ENCODE results near the gene VAT1L. TPM values are rescaled to one million over a fixed set of nuclear protein-coding genes. Genes with fewer than 3 reads are reported as not detected.

Gene VAT1L
- total RNA-seq, 1 experiment from 2014 or later, result not detected

- no peaks in the 10 kb centered on the region for H3K4me1 Mint-ChIP-seq (ENCODE audit: low read depth, unreplicated experiment)
- intact Hi-C loops (cut with micrococcal nuclease; ENCODE audit: unreplicated experiment), result no loop called here
- BruUV-seq (replicated peaks), result no TSS peak
- H3K9me3 Mint-ChIP-seq (ENCODE audit: low read depth, unreplicated experiment), result peaks cover 6% of the 10 kb centered on the region
- no peaks in the 10 kb centered on the region for H3K27me3 Mint-ChIP-seq (ENCODE audit: unreplicated experiment)
- no peak overlapping the region for H3K27ac Mint-ChIP-seq (ENCODE audit: unreplicated experiment)
- CTCF ChIA-PET, result interaction anchor here (0.7 to 0.9 kb wide), 2 partner anchors 15 to 183 kb away, joined by 3 to 5 read pairs; no protein-coding TSS in a partner anchor
- no peak overlapping the region for H3K4me3 Mint-ChIP-seq (ENCODE audit: low read depth, unreplicated experiment)
- H3K36me3 Mint-ChIP-seq (ENCODE audit: insufficient read depth, unreplicated experiment), result no peaks in the 10 kb centered on the region
- no peak for TF ChIP-seq CTCF (IDR thresholded peaks at IDR 0.05; ENCODE audit: unreplicated experiment)
- no peak for DNase-seq
Observed at GRCh38 chr16:77761204-77761603, 27.2 kb upstream of the VAT1L start.

DNA sequence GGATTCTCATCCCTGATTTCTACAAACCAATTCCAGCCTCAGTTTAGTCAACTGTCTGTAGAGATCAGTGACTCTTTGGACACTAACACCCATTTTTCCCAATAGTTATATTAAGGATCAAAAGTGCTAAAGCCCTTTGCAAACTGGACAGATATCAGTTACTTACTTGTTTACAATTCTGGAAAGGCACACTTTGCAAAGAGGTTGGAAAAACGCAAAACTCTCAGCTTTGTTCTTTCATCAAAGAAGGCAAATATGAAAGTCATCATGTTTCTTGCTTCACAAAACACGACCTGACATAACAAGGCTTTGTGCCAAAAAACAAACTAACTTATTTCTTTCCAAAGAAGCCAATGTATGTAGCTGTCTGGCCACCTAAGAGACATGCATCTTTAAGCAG is 26.1 kb upstream of the VAT1L start:
- Mint-ChIP-seq H3K27ac (ENCODE audit: unreplicated experiment) (no peak overlapping the region), H3K4me1 (ENCODE audit: low read depth, unreplicated experiment) (no peaks in the 10 kb centered on the region), H3K9me3 (ENCODE audit: low read depth, unreplicated experiment) (peaks cover 6% of the 10 kb centered on the region), H3K36me3 (ENCODE audit: insufficient read depth, unreplicated experiment) (no peaks in the 10 kb centered on the region), H3K4me3 (ENCODE audit: low read depth, unreplicated experiment) (no peak overlapping the region), H3K27me3 (ENCODE audit: unreplicated experiment) (no peaks in the 10 kb centered on the region)
- DNase-seq, result no peak
- no peak for TF ChIP-seq CTCF (IDR thresholded peaks at IDR 0.05; ENCODE audit: unreplicated experiment)
- intact Hi-C loops (cut with micrococcal nuclease; ENCODE audit: unreplicated experiment), result no loop called here
- BruUV-seq (replicated peaks), result no TSS peak
- CTCF ChIA-PET, result no interaction called here

- no peaks in the 10 kb centered on the region for H3K4me1 Mint-ChIP-seq (ENCODE audit: low read depth, unreplicated experiment)
- H3K9me3 Mint-ChIP-seq (ENCODE audit: low read depth, unreplicated experiment), result peaks cover under 1% of the 10 kb centered on the region
- no peak overlapping the region for H3K27ac Mint-ChIP-seq (ENCODE audit: unreplicated experiment)
- no peak for DNase-seq
- intact Hi-C loops (cut with micrococcal nuclease; ENCODE audit: unreplicated experiment), result no loop called here
- no peak for TF ChIP-seq CTCF (IDR thresholded peaks at IDR 0.05; ENCODE audit: unreplicated experiment)
- no TSS peak for BruUV-seq (replicated peaks)
- H3K4me3 Mint-ChIP-seq (ENCODE audit: low read depth, unreplicated experiment), result no peak overlapping the region
- no peaks in the 10 kb centered on the region for H3K27me3 Mint-ChIP-seq (ENCODE audit: unreplicated experiment)
- CTCF ChIA-PET, result interaction anchor here (0.6 kb wide), 1 partner anchor 623 kb away, joined by 3 read pairs; no protein-coding TSS in a partner anchor
- H3K36me3 Mint-ChIP-seq (ENCODE audit: insufficient read depth, unreplicated experiment), result no peaks in the 10 kb centered on the region
Observed at GRCh38 chr16:77763994-77764393, 24.4 kb upstream of the VAT1L start.

- intact Hi-C loops (cut with micrococcal nuclease; ENCODE audit: unreplicated experiment), result no loop called here
- no peak overlapping the region for H3K4me3 Mint-ChIP-seq (ENCODE audit: low read depth, unreplicated experiment)
- H3K27ac Mint-ChIP-seq (ENCODE audit: unreplicated experiment), result no peak overlapping the region
- TF ChIP-seq CTCF (IDR thresholded peaks at IDR 0.05; ENCODE audit: unreplicated experiment), result no peak
- no TSS peak for BruUV-seq (replicated peaks)
- H3K4me1 Mint-ChIP-seq (ENCODE audit: low read depth, unreplicated experiment), result no peaks in the 10 kb centered on the region
- H3K9me3 Mint-ChIP-seq (ENCODE audit: low read depth, unreplicated experiment), result no peaks in the 10 kb centered on the region
- no peak for DNase-seq
- H3K36me3 Mint-ChIP-seq (ENCODE audit: insufficient read depth, unreplicated experiment), result no peaks in the 10 kb centered on the region
- no peaks in the 10 kb centered on the region for H3K27me3 Mint-ChIP-seq (ENCODE audit: unreplicated experiment)
- CTCF ChIA-PET, result no interaction called here
Observed at GRCh38 chr16:77767211-77767610, 21.2 kb upstream of the VAT1L start.
